Small intestine (tissue), 7 donors: ENCODE results near the gene ANKMY2. TPM values are rescaled to one million over a fixed set of nuclear protein-coding genes. Genes with fewer than 3 reads are reported as not detected.
A peak's percentile ranks its signal among the peaks of the same experiment; 100 is the strongest.

ENCODE experiments used
- DNase-seq, 2 donors: peaks; one replicate each; pipeline versions ENCODE4 v3.0.0 to v3.0.0-alpha.2; 2013
- FAIRE-seq: peaks from 2 replicates; lab custom pipeline; 2012; peaks lifted over from hg19 to GRCh38; lab: Jason Lieb, UNC
- H3K27ac ChIP-seq, 3 donors: one replicate each; pipeline ENCODE4 v1.5.1; 2013; ENCODE audit warnings: low read length in 2 of 3, mild to moderate bottlenecking in 2 of 3, control low read depth in 1 of 3, inconsistent platforms in 1 of 3, low read depth in 1 of 3, moderate library complexity in 1 of 3
- H3K27me3 ChIP-seq, 3 donors: one replicate each; pipeline ENCODE4 v1.6.1; 2013; ENCODE audit warnings: low read length in 3 of 3, inconsistent platforms in 1 of 3; ENCODE audit not compliant: control insufficient read depth in 3 of 3, insufficient read depth in 3 of 3
- H3K36me3 ChIP-seq, 3 donors: one replicate each; pipeline ENCODE4 v1.6.1; 2013; ENCODE audit warnings: low read length in 3 of 3, inconsistent platforms in 1 of 3, low read depth in 1 of 3, mild to moderate bottlenecking in 1 of 3, moderate library complexity in 1 of 3; ENCODE audit not compliant: control insufficient read depth in 3 of 3, insufficient read depth in 2 of 3
- H3K4me1 ChIP-seq, 3 donors: one replicate each; pipeline ENCODE4 v1.6.1; 2013; ENCODE audit warnings: low read length in 2 of 3, inconsistent platforms in 1 of 3, low read depth in 1 of 3, mild to moderate bottlenecking in 1 of 3, moderate library complexity in 1 of 3; ENCODE audit not compliant: control insufficient read depth in 3 of 3, insufficient read depth in 2 of 3
- H3K4me3 ChIP-seq, 3 donors: one replicate each; pipeline ENCODE4 v1.5.1; 2013; ENCODE audit warnings: low read length in 3 of 3, control low read depth in 1 of 3, inconsistent platforms in 1 of 3, low read depth in 1 of 3, mild to moderate bottlenecking in 1 of 3, moderate library complexity in 1 of 3
- H3K9me3 ChIP-seq, 2 donors: one replicate each; pipeline ENCODE4 v1.6.1; 2013; ENCODE audit warnings: low read depth in 1 of 2, low read length in 1 of 2; ENCODE audit not compliant: control insufficient read depth in 2 of 2, insufficient read depth in 1 of 2
- WGBS, 3 donors: extraction: QIAGEN DNeasy Blood & Tissue Kit; methylation state at CpG; one replicate each; pipeline ENCODE4 v1.1.7; 2013; 5-methylcytosine and 5-hydroxymethylcytosine counted together
- polyA plus RNA-seq, 4 donors: library from polyadenylated mRNA; stranded (reverse) in 3 of 4; unstranded in 1 of 4; fragments of 200-250 nt in 3 of 4; fragments of 120-200 nt in 1 of 4; gene quantifications; one replicate each; pipeline versions ENCODE4 v1.2.1 to v1.2.3, GENCODE V29; 2013
- donor health status: healthy with polysubstance abuse.
- donor health status: control.
- donor health status: control.
- donor health status: Bipolar disorder and iron deficiency.
- donor health status: healthy.

ANKMY2 gene
- polyA plus RNA-seq, 4 donors = 13.9 to 37.9 (median 14.2) TPM

DNA sequence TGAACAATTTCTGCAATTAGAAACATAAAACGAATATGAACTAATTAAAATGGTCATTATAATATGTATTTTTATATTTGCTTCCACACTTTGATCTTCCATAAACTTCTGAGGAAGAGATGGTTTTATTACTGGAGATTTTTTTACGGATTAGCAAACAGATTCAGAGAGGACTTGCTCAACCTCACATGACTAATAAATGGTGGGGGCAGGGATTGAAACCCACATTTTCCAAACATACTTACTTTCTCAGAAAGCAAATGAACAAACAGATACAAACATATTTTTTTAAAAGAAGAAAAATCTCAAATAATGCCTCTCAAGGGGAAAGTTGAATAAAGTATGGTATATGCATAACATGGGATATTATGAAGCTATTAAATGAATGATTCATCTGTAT lies 18.3 kb downstream of the ANKMY2 start:
- Histone ChIP-seq H3K27ac (no peak overlapping the region), H3K27me3 (no peaks in the 10 kb centered on the region), H3K9me3 (no peaks in the 10 kb centered on the region), H3K36me3 (peaks cover 2 to 10% (median 8%) of the 10 kb centered on the region in 3 donors), H3K4me1 (peaks cover 0 to 2% (median 0%) of the 10 kb centered on the region in 3 donors), H3K4me3 (no peak overlapping the region)
- FAIRE-seq = peak; percentile 36
- WGBS, 3 donors = 43 to 51% (median 47%) methylated on average over 2 of the region's 2 CpGs
- peak in 1 of 2 donors; percentile 33 for DNase-seq

DNA sequence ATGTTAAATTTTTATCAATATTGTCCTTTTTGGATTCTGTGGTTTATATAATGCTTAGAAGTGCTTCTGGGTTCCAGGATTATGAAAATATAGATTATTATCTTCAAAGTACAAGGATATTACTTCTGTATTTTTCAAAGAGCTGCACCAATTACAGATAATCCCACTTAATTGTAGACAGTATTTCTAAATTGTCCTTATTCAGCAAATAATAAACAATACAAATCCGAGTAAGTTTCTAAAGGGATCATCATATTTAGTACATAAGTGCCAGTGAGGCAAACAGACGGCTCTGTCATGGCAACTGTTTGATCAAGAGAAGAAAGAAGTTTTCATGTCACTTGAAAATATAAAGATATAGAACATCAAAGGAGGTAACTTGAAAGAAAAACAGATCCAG lies 19.2 kb downstream of the ANKMY2 start:
- H3K4me1 ChIP-seq = peaks cover 0 to 2% (median 0%) of the 10 kb centered on the region in 3 donors
- FAIRE-seq (no peak), DNase-seq (no peak)
- H3K36me3 ChIP-seq = peaks cover 2 to 15% (median 8%) of the 10 kb centered on the region in 3 donors
- H3K4me3 ChIP-seq = no peak overlapping the region
- no peaks in the 10 kb centered on the region for H3K27me3 ChIP-seq
- 84 to 97% (median 95%) methylated on average over 2 of the region's 2 CpGs for WGBS, 3 donors
- no peak overlapping the region for H3K27ac ChIP-seq
- no peaks in the 10 kb centered on the region for H3K9me3 ChIP-seq

DNA sequence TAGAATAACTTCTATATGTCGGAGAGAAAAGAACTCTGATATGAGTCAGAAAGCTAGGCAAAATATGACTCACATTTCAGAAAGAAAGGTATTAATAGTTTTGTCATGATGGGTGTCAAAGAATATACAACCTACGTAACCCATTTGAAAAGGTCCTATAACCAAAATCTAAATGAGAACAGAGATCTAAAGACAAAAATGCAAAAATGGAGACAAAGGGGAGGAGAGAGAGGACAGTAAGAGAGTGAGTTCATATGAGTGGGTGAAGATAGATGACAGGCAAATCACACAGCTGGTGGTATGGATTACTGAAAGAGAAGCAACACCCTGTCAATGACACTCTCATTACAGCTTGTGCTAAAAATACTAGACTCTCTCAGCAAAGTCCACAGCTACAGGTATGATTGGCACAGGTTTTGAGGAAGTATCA lies 25.6 kb downstream of the ANKMY2 start:
- no peaks in the 10 kb centered on the region for H3K27me3 ChIP-seq
- no peak for DNase-seq
- peaks cover 6 to 33% (median 13%) of the 10 kb centered on the region in 3 donors for H3K36me3 ChIP-seq
- no peaks in the 10 kb centered on the region for H3K9me3 ChIP-seq
- no peaks in the 10 kb centered on the region for H3K4me1 ChIP-seq
- H3K4me3 ChIP-seq = no peak overlapping the region
- no peak overlapping the region for H3K27ac ChIP-seq
- FAIRE-seq = no peak
- 86 to 90% (median 87%) methylated on average over 2 of the region's 2 CpGs for WGBS, 3 donors

DNA sequence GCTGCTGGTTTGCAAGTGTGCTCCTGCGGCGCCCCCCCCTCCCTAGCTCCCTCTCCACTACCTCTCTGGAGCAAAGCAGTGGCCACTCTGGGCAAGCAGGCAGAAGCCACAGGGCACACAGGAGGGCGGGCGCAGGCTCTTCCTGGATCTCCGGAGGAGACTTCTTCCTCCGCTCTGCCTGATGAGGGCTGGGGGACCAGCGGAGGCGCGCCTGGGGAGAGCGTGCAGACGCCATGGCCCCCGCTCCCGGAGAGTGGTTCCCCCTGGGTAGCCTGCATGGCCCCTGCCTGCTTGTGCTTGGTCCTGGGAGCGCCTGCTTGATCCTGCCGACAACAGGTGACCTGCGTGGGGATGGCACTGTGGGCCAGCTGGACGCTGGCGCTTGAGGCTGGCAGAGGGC lies 29.0 kb downstream of the ANKMY2 start:
- Histone ChIP-seq H3K27me3 (no peaks in the 10 kb centered on the region), H3K27ac (no peak overlapping the region), H3K36me3 (peaks cover 4 to 28% (median 15%) of the 10 kb centered on the region in 3 donors), H3K4me3 (no peak overlapping the region), H3K9me3 (no peaks in the 10 kb centered on the region), H3K4me1 (peaks cover 0 to 5% (median 0%) of the 10 kb centered on the region in 3 donors)
- FAIRE-seq (no peak), DNase-seq (no peak)
- WGBS, 3 donors = 84 to 93% (median 93%) methylated on average over 18 of the region's 18 CpGs

DNA sequence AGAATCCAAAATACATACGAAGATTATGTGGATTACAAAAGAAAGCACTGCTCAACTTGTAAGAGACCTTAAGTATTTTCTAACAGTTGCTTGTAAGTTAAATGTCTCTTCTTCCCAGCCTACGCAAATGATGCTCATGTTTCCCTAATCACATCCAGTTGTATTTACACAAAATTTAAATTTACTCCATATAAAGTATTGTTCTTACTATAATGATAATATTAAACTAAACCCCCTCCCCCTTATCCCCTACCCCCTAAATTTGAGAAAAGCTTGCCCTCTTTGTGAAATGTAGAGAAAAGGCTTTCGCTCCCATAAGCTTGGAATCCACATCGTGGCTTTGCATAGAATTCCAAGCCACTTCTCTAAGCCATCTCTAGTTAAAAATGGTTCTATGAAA lies 29.4 kb downstream of the ANKMY2 start:
- FAIRE-seq (no peak), DNase-seq (no peak)
- H3K4me1 ChIP-seq = peaks cover 0 to 6% (median 0%) of the 10 kb centered on the region in 3 donors
- peaks cover 4 to 27% (median 15%) of the 10 kb centered on the region in 3 donors for H3K36me3 ChIP-seq
- no peaks in the 10 kb centered on the region for H3K27me3 ChIP-seq
- 59 to 88% (median 84%) methylated on average over 4 of the region's 4 CpGs for WGBS, 3 donors
- H3K4me3 ChIP-seq = no peak overlapping the region
- H3K27ac ChIP-seq = no peak overlapping the region
- H3K9me3 ChIP-seq = no peaks in the 10 kb centered on the region

DNA sequence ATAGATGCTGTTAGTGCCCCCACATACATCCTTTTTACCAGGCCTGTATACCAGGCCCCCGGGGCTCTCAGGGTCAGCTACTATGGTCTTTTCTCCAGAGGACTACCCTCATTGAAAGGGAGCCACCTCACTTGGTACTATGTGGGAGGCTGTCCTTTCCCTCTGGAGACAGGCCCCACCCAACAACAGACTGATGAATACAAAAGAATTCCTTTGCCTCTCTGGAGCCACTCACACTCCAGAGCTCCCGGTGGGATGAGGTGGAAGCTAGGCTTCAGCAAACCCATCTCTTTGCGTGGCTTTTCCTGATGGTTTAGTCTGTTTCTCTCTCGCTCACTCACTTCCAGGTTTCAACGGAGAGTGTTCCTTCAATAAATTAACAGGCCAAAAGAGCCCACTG lies 30.3 kb downstream of the ANKMY2 start:
- Histone ChIP-seq H3K9me3 (no peaks in the 10 kb centered on the region), H3K27me3 (no peaks in the 10 kb centered on the region), H3K36me3 (peaks cover 2 to 27% (median 15%) of the 10 kb centered on the region in 3 donors), H3K4me3 (no peak overlapping the region), H3K4me1 (peaks cover 0 to 9% (median 0%) of the 10 kb centered on the region in 3 donors), H3K27ac (no peak overlapping the region)
- no peak for FAIRE-seq
- WGBS, 3 donors = 78 to 85% (median 83%) methylated on average over 5 of the region's 5 CpGs
- DNase-seq = no peak

DNA sequence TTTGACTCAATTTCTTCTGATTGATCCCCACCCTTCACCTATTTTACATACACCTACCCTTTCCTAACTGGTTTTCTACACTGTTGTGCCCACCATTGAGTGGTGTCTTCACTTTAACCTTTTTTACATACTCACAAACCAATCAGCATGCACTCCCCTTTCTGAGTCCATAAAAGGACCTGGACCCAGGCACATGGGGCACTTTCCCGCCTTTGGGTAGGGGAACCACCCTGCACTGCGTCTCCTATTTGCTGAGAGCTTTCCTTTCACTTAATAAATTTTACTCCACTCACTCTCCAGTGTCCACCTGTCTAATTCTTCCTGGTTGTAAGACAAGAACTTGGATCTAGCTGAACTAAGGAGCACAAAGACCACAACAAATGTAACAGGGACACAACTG lies 33.8 kb downstream of the ANKMY2 start:
- no peak for FAIRE-seq
- WGBS, 3 donors = 49 to 80% (median 76%) methylated on average over 2 of the region's 2 CpGs
- peaks cover 0 to 25% (median 12%) of the 10 kb centered on the region in 3 donors for H3K36me3 ChIP-seq

DNA sequence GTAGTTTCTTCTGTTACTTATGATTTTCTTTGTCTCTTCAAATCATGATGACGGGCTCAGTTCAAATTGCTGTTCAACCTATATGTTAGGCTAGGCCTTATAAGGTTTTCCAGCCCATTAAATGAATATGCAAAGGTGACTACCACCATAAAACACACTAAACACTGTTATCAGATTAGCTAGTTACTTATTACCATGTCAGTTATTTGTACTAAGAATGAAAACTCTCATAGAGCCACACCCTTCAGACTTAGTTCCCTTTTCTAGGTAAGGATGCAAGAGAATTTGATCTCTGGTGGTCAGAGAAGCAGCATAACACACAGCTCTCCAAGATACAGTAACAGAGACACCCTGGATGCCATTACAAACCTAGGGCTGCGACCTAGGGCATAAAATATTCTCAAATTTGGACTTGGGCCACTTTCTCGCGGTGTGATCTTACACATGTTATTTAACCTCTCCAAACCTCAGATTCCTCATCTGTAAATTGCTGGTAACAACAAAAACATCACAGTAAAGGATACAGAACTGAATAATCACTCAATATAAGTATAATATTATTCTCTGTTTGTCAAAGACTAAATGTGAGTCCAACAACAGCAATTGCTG lies 35.6 kb downstream of the ANKMY2 start:
- Histone ChIP-seq H3K4me1 (peaks cover 0 to 22% (median 0%) of the 10 kb centered on the region in 3 donors), H3K9me3 (no peaks in the 10 kb centered on the region), H3K36me3 (peaks cover 2 to 23% (median 7%) of the 10 kb centered on the region in 3 donors), H3K27me3 (no peaks in the 10 kb centered on the region), H3K4me3 (peak overlapping the region in 1 of 3 donors; percentile 11), H3K27ac (peak overlapping the region; percentile 32 to 75 (median 71))
- peak; percentile 82 to 89 for DNase-seq
- FAIRE-seq = peak; percentile 26
- WGBS, 3 donors = 13 to 63% (median 35%) methylated on average over 4 of the region's 4 CpGs

More for the DNA sequence above, 33.8 kb downstream of the ANKMY2 start:
- peak in 1 of 2 donors; percentile 10 for DNase-seq
- H3K4me3 ChIP-seq = no peak overlapping the region
- H3K4me1 ChIP-seq = peaks cover 0 to 22% (median 0%) of the 10 kb centered on the region in 3 donors
- H3K27ac ChIP-seq = no peak overlapping the region
- H3K9me3 ChIP-seq = no peaks in the 10 kb centered on the region
- H3K27me3 ChIP-seq = no peaks in the 10 kb centered on the region
